NCI-H82 (cell line): ENCODE measurements around the gene HM13.
"Not testable (repeated sequence)": the region's sequence is repeated elsewhere in the genome, so short reads cannot be mapped to it uniquely, and the experiment has no call there.

ENCODE experiments used
- DNase-seq: peaks from one replicate; lab custom pipeline; 2025; lab: John Stamatoyannopoulos, UW

The HM13 gene

DNA sequence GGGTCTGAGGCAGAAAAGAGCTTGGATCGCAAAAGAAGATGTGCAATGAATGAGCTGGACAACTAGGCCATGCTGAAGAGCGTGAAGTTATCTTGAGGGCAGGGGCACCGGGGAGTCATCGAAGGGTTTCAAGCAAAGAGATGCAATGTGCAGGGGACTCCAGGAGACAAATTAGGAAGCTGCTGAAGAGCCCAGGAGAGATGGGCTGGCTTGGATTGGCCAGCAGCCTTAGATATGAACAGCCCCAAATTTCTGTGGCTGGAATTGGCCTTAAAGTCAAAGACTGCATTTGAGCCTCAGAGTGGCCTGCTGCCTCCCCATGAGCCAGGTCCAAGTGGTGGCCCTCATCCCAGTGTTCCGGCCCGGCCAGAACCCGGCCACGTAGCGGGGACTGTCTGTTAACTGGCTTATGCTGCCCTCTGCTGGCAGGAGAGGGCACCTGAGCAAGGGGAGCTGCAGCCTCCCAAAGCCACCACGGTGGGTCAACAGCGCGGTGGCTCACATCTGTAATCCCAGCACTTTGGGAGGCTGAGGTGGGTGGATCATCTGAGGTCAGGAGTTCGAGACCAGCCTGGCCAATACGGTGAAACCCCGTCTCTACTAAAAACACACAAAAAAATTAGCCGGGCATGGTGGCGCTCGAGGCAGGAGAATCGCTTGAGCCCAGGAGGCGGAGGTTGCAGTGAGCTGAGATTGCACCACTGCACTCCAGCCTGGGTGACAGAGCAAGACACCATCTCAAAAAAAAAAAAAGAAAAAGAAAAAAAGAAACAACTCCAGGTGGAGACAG is 11.2 kb upstream of the HM13 start:
- peak; percentile 93 for DNase-seq

DNA sequence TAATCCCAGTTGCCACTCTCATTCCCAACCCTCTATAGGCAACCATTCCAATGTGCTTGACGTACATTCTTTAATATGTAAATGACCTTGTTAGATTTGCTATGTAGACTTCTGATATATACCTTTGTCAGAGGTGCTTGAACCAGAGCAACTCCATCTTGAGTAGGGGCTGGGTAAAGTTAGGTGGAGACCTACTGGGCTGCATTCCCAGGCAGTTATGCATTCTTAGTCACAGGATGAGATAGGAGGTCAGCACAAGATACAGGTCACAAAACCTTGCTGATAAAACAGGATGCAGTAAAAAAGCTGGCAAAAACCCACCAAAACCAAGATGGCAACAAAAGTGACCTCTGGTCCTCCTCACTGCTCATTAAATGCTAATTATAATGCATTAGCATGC is 8.3 kb upstream of the HM13 start:
- DNase-seq = no peak

DNA sequence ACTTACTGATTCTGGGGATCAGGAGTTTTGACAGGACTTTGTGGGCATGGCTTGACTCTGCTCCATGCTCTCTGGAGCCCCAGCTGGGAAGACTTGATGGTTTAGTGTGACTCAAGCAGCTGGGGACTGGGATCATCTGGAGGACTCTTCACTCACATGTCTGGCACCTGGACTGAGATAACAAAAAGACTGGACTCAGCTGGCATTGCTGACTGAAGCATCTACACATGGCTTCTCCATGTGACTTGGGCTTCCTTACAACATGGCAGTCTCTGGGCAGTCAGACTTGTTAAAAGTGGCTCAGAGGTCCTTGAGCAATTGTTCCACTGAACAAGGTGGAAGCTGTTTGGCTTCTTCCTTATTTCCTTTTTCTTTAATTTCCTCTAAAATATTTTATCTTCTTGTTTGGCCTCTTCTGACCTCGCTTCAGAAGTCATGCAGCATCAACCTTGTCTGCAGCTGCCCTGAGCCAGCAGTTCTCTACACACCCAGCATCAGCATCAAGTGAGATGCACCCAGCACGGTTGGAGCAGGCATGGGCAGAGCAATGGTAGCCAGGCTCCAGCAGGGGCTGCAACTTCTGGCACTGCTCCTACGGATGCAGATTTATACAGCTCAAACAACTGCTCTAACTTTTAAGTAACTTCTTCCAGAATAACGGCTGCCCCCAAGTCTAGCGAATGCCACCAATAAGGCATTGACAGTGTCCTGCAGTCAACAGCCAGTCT is 5.6 kb upstream of the HM13 start:
- DNase-seq = peak; percentile 17

DNA sequence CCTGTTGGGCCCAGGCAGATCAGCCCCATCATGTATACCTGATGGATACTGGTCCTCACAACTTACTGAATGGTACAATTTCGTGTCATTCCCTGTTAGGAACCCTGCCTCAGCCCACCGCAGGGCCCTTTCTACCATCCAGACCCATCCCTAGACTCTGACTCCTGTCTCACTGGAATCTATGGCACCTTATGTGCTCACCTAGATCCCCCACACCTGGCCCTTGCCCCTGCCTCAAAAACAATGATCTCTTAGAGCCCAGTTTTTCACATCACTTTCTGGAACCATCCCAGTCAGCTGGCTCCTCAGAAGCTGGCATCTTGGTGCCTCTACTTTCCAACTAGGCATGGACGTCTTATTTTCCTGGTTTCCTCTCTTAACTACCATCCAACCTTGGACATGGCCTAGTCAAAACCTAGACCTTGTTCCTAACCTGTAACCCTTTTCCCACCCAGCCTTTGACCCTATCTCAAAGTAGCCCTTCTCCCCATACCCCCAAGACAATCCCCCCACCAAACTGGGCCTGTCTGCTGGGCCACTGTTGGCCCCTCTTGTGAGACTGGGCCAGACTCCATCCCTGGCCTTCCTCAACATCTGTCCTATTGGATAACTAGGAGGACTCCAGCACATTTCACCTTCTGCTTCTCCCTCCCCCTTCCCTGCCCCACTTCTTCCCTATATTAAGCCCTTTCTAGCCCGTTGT is 981 bp downstream of the HM13 start:
- DNase-seq = no peak

DNA sequence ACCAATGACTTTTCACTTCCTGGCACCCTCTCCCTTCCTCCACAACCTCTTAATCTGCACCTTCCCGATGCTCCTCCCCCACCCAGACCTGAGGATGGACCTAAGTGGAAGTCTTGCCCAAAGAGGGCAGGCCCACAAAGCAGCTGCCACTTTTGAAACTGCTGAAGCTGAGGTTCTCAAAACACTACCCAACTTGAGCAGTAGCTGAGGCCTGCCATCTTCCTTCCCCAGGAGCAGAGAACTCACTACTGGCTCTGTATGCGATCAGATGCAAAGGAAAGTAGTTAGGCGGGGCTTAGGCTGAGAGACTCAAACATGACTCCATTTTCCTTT is 1.5 kb downstream of the HM13 start:
- peak; percentile 36 for DNase-seq

DNA sequence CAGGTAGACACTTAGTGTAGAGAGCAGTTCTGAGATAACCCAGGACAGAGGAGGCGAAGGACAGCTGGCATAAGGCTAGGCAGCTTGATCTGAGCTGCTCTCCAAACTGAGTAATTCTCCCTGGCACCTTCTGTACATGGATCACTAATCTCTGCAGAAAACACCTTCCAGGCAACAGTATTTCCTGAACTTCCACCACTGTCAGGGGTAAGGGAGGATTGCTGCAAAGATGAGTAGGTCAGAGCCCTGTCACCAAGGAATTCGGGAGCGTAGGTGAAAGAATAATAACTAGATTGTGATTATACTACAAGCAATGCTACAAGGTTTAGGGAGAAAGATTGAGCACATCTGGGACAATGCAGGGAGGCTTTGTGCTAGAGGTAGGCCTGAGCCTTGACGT is 1.9 kb downstream of the HM13 start:
- no peak for DNase-seq

DNA sequence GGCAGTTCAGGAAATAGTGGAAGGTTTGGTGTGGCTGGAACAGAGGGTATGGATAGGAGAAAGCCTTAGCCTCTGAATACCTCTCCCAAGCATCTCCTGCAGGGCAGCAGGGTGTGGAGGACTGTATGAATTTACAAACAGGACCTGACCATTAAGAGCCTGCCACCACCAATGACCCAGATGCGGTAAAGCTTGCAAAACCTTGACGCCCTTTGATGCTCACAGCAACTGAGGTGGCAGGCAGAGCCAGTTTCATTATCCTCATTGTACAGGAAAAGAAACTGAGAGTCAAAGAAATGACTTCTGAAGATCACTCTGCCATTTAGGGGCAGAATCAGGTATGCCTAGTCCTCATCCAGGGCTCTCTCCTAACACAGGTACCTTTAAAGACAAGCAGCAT is 2.4 kb downstream of the HM13 start:
- DNase-seq = no peak

DNA sequence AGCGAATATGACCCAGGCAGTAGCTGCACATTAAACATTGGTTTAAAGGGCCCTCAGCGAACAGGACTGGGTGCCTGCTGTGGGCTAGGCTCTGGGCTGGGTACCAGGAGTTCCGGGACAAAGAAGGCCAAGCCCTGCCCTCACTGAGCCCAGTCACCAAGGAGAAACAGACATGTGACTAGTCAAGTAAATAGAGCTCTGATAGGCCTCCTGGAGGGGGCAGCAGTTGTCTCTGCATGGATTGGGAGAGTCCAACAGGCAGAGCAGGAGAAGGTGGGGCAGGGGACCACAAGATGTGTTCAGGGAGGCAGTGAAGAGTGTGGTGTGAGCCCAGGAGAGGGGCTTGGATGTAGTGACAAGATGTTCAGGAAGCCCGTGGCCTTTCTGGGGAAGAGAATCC is 3.1 kb downstream of the HM13 start:
- DNase-seq = peak; percentile 71

DNA sequence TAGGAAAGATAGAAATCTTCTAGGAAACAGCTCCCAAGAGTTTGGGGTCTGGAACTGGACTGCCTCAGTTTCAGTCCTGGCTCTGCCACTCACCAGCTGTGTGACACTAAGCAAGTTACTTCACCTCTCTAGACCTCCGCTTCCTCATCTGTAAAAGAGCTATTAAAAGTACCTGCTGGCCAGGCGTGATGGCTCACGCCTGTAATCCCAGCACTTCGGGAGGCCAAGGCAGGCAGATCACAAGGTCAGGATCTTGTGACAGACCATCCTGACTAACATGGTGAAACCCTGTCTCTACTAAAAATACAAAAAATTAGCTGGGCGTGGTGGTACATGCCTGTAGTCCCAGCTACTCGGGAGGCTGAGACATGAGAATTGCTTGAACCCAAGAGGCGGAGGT is 7.0 kb downstream of the HM13 start:
- not testable (repeated sequence) for DNase-seq

DNA sequence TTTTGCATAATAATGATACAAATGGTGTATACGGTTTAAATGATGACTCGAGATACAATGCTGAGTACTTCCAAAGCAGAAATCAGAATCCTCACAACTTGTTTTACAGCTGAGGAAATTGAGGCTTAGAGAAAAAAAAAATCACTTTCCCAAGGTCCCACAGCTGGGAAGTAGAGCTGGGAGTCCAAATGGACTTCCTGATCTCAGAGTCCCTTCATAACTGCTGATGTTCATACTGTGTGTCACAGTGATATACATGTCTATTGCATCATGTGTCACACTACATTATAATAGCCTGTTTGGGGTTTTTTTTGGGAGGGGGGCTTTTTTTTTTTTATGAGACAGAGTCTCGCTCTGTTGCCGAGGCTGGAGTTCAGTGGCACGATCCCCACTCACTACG is 8.5 kb downstream of the HM13 start:
- no peak for DNase-seq

DNA sequence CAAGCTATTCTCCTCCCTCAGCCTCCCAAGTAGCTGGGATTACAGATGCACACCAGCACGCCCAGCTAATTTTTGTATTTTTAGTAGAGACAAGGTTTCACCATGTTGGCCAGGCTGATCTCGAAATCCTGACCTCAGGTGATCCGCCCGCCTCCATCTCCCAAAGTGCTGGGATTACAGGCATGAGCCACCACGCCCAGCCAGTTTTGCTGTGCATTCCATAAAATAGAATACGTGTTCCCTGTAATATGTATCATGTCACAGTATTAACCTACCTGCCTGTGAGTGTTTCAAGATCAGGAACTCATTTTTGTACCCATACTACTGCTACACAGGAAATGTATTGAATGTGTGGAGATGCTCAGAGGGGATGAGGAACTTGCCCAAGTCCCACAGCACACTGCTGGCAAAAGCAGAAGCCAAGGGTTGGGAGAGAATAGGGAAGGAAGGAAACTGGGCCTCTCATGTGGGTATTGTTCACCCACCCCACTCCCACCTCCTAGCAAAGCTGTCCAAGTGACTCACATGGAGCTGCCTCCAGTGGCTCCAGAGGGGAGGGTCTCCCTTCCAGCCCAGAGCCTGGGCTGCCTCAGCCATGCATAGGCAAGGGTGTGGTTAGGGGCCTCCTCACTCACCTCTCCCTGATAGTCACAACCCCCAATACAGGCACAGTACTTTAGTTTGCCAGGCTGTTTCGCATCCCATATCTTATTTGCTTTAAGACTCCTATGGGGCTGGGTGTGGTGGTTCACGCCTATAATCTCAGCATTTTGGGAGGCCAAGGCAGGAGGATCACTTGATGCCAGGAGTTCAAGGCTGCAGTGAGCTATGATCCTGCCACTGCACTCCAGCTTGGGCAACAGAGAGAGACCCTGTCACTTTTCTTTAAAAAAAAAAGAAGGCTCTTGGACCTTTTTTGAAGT is 9.4 kb downstream of the HM13 start:
- DNase-seq = no peak

DNA sequence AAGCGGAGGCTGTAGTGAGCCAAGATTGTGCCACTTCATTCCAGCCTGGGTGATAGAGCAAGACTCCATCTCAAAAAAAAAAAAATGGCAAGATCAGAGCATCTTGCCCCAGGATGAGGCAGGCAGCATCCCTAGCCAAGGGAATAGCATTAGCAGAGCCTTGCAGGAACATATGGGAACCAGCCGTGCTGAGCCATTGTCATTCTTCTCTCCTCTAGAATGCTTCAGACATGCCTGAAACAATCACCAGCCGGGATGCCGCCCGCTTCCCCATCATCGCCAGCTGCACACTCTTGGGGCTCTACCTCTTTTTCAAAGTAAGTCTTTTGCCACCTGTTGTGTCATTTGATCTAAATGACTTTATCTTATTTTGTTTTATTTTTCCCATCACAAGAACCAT is 13.0 kb downstream of the HM13 start:
- DNase-seq = no peak

DNA sequence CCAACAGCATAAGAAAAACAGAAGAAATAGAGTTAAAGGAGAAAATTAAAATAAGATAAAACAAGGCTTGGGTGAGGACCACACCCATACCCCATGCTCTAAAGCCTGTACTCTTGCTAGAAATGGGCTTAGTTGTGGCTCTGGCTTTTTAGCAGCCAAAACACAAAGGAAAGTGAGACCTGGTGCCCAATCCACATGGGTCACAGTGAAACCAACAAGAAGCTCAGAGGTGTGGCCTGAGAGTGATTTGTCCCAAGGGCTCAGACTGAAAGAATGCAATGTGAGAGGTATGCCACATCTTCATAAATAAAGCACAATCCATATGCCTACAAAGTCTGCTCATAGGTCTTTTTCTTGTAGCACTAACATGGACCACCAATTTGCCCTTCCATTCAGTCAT is 21.1 kb downstream of the HM13 start:
- DNase-seq = no peak

DNA sequence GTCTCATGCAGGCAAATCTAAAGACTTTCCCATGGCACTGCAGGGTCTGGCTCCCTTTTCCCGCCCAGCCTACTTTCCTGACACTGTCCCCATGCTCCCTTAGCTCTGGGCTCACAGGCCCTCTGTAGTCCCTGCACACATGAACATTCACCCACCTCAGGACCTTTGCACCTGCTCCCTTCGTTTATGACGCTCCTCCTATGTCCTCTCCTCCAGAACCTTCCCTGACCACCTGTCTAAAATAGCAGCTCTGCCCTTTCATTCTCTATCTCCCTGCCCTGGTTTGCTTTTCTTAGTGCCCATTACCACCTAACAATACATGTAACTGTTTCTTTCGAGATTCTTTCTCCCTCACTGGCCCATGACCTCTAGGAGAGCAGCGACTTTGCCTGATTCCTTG is 22.3 kb downstream of the HM13 start:
- DNase-seq = no peak

DNA sequence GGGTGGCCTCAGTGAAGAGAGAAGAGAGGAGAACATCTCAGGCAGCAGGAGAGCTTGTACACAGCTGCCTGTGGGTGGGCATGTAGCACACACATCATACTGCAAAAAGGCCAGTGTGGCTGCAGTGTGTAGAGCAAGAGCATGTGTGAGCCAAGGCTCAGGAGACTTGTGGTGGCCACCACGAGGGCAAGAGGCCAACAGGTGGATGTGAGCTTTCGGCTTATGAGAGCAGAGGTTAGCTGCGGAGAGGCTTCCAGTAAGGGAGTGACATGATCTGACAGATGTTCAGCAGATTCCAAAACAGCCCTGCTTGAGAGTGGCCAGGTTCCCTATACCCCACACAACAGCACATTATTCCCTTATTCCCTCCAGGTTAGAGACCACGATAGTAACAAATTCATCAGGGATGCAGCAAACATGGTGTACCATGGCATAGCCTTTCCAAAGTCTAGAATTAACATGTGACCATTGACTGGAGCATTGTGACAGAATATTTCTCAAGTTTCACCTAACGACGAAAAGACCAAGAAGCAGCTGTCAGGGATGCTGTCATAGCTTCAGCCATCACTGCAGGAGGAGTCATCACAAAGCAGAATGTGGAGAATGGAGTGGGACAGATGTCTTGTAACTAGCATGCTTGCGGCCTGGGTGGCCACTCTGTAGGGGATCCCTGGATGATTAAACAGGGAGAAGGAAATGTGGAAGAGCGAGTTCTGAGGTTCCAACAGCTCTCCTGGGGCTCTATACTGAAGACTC is 23.1 kb downstream of the HM13 start:
- DNase-seq = no peak

DNA sequence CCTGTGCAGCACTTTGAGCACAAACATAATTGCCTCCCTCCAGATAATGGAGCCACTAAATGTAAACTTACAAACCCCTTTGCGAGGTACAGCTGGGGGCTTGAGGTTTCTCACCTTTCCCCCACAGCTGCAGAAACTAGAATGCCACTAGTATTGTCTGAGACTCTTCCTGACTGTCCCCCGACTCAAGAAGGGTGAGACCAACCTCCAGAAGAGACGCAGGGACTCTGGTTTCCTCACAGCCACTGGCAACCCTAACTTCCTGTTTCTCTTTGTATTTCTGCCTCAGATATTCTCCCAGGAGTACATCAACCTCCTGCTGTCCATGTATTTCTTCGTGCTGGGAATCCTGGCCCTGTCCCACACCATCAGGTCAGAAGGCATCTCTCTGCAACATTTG is 23.6 kb downstream of the HM13 start:
- DNase-seq = no peak

DNA sequence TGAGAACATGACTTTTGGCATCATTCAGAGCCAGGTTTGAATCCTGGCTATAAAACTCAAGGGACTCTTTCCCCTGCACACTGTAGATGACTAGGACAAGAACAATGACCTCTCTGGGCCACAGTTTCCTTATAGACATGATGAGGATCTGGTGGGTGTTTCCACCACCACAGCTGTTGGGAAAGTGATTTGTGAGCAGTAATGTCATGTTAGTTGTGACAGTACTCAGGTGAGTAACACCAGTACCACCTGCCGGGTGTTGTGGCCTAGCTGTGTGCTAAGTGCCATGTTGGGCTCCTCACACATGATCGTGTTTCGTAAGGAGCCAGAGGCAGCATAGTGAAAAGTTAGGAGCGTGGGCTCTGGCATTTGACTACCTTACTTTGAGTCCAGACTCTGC is 24.1 kb downstream of the HM13 start:
- DNase-seq = no peak

DNA sequence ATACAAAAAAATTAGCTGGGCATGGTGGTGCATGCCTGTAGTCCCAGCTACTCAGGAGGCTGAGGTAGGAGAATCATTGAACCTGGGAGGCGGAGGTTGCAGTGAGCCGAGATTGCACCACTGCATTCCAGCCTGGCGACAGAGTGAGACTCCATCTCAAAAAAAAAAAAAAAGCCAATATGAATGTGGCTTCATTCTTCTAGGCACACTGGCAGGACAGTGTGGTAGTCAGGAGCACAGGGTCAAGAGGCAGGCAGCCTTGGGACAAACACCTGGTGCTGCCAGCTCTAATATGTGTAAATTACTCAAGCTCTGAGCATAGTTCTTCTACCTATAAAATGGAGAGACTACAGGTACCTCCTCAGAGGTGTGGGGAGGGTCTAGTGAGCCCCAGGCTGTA is 25.4 kb downstream of the HM13 start:
- DNase-seq = not testable (repeated sequence)

DNA sequence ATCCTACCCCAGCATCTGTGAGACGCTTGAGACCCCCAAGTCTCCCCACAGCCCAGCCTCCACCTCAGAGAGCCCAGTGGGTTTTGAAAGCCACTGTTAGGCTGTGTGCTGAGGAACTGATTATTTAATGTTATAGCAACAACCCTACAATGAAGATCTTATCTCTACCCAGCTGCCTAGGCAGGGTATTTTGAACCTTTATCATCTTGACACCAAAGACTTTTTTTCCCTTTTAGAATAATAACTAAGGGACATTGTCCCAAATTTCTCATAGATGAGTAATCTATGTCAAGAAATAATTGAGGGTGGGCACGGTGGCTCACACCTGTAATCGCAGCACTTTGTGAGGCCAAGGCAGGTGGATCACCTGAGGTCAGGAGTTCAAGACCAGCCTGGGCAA is 26.2 kb downstream of the HM13 start:
- DNase-seq = no peak

DNA sequence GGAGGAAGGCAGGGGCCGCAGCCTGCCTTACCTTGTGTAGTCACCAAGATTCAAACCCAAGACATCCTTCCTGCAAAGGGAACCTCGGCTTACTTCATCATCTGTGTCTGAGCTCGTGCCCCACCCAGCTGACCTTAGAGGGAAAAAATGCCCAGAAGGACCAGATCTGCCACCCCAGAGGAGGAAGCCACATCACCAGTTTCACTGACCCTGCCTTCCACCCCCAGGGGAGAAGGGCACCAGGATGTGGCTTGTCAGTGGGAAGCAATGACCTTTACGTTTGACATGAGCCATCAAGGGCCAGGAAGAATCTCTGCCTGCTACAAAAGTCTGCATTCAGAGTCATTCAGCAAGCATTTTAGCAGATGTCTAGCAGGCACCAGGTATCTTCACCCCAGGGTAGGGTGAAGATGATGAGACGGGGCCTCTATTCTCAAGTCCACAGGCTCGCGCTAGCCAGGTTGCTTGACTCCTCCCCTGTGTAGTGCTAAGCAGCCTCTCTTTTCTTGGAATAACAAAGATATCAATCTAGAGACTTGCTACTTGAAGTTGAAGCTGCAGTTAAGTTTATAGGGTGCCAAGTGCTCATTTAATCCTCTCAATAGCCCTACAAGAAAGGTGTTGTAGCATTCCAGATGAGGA is 28.1 kb downstream of the HM13 start:
- DNase-seq = no peak

DNA sequence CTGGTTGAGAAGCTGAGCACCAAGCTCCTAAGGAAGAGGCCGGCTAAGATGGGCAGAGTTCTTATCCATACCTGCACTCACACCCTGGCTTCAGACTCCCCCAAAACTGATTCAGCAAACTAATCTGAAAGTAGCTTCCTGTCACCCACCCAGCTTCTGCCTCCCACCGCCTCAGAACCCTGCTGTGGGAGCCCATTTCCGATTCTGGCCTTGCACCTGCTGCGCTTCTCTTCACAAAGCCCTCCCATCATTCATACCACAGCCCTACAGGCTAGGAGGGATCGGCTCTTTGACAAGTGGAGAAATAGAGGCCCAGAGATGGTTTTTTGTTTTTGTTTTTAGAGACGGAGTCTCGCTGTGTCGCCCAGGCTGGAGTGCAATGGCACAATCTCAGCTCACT is 28.7 kb downstream of the HM13 start:
- no peak for DNase-seq
